GM18867 (cell line): ENCODE results near the gene RIPOR3.
"Not testable (repeated sequence)": the region's sequence is repeated elsewhere in the genome, so short reads cannot be mapped to it uniquely, and the experiment has no call there.

Experiments used
- ATAC-seq: cut with Tn5 transposase; IDR thresholded peaks from one replicate; pipeline ENCODE4 v1.9.1; 2021; ENCODE audit warnings: mild to moderate bottlenecking, moderate library complexity; ENCODE audit not compliant: unreplicated experiment

The RIPOR3 gene

GRCh38 chr20:50659975-50660670 is 31.2 kb downstream of the RIPOR3 start:
- ATAC-seq: no peak

- no peak for ATAC-seq
These were observed 32.5 kb downstream of the RIPOR3 start for GRCh38 chr20:50658804-50659380.

- no peak for ATAC-seq
These were observed 35.9 kb downstream of the RIPOR3 start for GRCh38 chr20:50655311-50655880.

- ATAC-seq: no peak
These were observed 36.4 kb downstream of the RIPOR3 start for GRCh38 chr20:50654904-50655303.

DNA sequence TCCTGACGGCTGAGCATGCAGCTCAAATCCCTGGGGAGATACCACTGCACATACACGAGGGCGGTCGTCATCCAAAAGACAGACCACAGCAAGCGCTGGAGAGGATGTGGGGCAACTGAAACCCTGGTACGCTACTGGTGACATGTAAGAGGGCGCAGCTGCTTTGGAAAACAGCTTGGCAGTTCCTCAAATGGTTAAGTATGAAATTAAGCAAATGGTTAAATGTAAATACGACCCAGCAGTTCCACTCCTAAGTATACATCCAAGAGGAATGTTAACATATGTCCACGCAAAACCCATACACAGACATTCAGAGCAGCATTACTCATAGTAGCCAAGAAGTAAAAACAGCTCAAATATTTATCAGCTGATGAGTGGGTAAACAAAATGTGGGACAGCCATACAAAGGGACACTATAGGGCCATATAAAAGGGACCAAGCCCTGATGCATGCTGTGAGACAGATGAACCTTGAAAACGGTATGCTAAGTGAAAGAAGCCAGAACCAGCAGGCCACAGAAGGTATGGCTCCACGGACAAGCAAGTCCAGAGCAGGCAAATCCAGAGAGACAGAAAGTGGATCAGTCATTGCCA is 38.5 kb downstream of the RIPOR3 start:
- ATAC-seq: no peak

GRCh38 chr20:50651676-50652075 is 39.7 kb downstream of the RIPOR3 start:
- no peak for ATAC-seq

DNA sequence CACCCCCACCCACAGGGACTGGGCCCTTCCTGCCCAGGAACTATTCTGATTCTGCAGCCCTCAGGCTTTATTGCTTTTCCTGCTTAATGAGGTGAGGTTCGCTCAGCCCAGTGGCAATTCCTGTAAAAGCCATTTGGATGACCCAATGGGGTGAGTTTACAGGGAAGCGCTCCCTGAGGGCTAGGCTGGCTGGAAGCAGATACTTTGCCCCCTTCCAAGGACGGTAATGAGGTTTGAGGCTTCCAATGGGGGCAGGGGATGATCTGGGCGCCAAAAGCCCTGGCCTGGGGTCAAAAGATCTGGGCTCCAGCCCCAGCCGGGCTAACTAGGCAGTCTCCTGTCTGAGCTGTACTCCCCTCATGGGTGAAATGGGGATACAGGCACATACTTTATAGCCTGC is 41.8 kb downstream of the RIPOR3 start:
- ATAC-seq: no peak

GRCh38 chr20:50648651-50649050 is 42.7 kb downstream of the RIPOR3 start:
- no peak for ATAC-seq

DNA sequence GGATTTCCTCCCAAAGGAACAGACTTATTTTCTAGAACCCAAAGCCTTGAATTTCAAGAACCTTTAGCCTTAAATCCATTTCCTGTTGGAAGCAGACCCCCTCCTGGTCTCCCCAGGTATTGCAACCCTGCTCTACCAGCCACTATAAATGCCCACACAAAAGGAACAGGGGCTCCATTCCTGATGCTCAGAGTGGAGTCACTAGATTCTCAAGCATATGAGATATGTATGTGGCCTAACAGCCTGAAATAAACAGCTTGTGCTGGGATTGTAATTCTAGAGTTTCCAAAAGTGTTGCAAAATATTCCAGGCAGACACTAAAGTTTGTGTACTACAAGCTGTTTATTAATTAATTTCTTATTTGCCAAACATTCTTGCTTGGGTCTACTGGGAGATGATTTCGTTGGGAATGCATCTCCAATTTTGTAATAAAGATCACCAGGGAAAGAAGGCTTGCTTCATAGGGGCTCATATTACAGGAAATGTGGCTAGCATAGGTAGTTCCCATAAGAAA is 44.8 kb downstream of the RIPOR3 start:
- no peak for ATAC-seq

DNA sequence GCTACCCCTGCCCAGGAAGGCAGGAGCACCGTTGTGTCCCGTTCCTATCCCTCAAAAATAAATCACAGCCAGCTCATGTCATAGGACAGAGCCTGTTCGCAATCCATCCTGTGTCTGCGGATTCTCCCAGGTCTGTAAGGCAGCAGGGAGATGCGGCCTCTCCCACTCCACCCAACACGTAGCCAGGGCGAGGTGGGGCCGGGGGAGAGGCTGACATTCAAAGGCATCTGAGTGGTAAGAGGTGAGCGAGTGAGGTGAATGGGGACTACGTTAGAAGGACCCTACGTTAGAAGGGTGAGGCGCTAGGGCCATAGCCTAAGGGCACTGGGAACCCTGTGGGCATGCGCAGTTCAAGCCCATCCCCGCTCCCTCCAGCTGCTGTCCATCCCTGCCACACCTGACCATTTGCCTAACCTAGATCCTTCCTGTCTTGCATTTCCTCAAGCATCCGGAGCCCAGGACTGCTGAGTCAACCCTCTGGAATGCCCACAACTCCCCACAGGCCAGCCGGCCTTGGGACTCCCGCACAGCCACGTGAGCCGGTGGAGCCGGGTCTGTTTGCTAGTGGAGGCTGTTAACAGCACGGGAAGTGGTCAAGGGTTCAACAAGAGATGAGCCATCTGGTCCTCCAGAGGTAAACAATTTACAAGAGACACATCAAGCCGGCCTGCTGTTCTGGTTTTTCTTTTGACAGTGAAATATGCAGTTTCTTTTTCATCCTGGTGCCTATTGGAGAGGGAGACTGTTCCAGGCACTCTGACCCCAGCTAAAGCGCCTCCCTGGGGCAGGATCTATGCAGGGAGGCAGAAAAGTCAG is 45.9 kb downstream of the RIPOR3 start:
- ATAC-seq: no peak

DNA sequence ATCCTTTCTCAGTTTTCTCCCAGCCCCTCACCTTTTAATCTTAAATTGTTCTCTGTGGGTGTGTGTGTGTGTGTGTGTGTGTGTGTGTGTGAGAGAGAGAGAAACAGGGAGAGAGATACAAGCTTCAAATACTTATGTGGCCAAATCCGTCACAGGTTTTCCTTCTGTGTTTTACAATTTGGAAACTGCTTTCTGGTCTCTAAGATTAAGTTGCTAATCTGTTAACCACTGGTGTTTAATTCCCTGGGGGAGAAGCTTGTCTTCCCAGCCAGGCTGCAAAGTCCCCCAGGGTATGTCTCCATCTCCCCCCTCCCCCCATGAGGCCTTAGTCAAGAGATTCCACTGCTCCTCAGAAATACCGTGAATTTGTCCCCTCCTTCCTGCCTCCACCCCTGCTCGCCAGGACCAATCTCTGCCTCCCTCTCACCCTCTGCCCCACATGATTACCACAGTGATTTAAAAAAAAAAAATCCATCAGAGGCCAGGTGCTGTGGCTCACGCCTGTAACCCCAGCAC is 49.0 kb downstream of the RIPOR3 start:
- ATAC-seq: no peak

DNA sequence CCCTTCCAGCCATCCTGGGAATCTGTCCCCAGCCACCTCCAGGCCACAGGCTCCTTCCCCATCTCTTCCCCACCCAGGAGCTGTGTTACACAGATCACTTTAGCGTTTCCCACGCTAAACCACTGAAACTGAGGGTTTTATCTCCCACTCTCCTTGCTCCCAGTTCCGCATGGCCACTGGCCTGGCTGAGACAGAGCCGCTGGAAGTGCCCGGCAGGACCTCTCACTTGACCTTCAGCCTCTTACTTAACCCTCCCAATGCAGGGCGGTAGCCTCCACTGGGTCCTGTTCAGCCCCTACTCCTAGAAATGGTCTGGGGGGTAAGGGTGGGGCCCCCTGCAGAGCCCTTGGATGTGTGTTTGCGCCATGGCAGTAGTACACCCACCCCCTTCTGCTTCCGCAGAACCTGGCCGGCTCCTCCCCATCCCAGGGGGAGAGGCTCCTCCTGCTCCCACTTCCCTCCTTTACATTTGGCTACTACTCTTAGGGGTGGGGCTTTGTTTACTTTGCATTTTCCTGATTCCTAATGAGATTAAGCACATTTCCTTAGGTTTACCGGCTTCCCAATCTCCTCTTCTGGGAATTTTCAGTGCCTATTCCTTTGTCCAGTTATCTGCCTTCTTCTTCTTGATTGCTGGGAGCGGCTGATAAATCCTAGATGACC is 49.6 kb downstream of the RIPOR3 start:
- not testable (repeated sequence) for ATAC-seq

DNA sequence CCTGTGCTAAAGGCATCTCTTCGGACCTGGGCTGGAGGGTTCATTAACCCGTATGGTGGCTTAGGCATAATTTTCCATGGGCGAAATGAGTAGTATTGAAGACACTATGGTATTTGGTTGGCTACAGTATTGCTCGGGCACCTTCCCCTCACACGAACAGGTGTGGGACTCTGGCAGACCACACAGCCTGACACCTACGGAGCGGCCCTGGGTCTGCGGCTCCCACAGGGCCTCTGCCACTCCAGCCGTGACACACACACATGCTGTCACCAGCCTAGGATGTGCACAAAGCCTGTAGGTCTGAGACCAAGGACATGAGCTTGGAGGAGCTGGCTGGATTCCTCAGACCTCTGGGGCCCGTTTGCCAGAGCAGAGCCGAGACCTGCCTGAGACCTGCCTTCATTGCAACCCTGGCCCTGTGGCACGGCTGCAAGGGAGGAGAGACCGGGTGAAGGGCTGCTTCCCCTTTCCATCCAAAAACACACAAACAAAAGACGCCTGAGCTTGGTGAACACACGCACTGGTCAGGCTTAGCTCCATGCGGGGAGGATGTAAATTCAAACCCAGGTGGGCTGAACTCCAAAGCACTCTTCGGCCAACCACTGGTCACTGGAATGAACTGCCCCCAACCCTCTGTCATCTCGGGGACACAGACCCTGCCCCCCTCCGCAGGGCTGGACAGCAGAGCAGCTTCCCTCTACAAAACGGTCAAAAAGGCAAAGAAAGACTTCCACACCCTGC is 51.2 kb downstream of the RIPOR3 start:
- ATAC-seq: not testable (repeated sequence)

DNA sequence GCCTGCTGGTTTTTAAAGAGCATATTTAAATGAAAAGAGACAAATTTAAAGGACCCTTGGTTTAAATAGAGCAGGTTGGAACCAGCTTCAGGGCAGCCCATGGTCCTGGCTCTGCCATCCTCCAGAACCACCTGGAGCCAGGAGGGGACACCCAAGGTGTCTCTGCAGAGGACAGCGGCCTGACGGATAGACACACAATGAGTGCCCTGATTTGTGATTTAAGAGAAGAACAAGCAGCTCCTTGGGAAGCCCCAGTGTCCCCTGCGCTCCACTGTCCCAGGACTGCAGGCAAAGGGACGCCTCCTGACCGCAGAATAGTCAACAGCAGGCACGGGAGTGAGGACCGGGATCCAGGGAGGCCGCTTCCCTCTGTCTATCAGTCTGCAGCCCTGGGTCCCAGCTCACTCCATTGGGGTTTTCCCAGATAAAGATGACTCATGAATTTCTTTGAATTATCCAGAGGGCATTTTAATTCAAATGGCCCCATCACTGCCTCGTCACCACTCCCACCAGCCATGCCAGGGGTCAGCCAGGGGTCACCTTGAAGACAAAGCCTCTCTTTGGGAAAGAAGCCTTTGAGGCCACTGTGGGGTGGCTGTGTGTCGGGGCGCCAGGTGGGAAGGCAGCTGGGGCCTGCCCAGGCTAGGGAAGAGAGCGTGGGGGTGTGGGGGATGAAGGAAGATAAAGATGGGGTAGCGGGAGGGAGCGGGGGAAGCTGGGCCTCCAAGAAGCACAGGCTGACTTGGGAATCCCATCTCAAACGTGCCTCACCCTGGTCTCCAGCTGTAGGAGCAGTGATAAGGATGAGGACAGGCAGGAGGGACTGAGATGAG is 53.1 kb downstream of the RIPOR3 start:
- ATAC-seq: not testable (repeated sequence)

DNA sequence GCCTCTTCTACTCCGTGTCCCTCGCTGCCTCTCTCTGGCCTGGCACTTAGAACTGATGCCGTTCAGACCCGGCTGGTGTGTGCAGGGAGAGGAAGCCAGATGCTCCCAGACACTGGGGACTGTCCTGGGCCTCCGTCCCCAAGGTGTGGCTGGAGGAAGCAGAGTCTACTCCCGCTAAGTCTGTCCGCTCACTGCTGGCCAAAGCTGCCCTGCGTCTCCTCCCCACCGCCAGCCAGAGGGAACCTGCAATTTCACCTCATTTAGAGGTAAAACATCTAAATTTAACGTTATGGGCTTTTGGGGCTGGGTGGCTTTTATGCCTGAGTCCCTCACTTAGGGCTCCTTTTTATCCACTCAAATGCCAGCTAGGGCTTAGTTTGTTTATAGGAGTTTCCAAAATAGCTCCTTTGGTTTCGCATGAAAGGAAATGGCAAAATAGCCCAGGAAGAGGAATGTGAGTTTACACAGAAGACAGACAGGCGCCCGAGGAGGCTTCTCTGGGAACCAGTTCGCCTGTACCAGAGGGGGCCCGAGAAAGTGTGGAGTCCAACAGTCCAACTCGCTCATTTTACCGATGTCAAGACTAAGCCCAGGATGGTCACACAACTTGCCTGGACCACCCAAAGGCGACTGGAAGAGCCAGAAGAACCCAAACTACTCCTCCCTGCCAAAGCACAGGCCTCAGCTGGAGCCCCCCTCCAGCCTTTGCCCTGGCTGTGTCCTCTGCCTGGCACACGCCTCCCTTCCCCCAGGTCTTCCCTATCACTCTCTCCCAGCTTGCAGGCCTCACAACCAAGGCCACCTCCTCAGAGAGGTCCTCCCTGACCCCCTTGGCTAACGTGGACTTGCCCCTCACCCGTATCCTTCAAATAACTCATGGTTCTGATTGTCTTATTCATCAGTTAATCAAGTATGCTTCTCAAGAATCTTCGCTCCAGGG is 54.5 kb downstream of the RIPOR3 start:
- ATAC-seq: no peak

DNA sequence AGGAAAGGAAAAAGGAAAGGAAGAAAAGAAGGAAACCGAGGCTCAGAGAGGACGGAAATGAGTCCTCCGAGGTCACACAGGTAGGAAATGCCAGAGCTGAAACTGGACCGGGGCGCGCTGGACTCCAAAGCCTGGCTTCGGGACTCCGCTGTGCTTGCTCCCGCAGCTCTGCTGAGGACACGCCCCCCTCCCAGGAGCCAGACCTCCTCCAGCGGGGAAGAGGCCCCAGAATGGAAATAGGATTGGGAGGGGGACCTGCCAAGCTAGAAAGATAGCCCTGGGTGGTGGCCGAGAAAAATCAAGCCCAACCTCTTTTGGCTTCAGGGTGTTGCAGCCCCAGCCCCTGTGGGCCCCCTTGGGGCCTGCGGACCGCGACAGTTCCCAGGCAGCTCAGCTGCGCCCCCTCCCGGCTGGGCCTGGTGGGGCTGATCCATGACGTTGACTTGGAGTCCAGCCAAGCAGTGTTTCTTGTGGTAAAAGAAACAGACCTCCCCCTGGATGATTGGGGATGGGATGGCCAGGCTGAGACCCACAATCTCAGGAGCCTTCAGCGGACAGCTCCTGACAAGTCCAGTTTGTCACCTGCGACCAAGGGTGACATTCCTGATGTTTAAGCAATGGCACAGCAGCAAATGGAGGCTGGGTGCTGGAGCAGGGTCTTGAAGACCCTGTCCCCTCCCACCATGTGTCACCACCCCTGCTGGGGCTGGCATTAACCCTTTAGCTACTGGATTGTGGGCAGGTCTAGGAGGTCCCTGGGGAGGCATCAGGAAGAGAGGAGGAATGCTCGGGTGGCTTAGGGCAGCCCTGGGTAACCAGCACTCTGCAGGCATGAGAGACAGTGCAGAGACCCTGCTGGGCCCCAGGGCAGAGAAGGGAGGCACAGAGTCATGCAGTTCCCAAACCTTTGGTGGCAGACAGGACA is 55.4 kb downstream of the RIPOR3 start:
- ATAC-seq: no peak
